Epithelial cell of proximal tubule (primary cell): ENCODE measurements around the gene PSMA5. TPM values are rescaled to one million over a fixed set of nuclear protein-coding genes. Genes with fewer than 3 reads are reported as not detected.
A peak's percentile ranks its signal among the peaks of the same experiment; 100 is the strongest.

ENCODE experiments used
- DNase-seq: peaks from one replicate; pipeline ENCODE4 v3.0.0-alpha.2; 2011; ENCODE audit warnings: low read depth
- H3K4me3 ChIP-seq: 2 replicates; pipeline ENCODE4 v1.5.1; 2011; ENCODE audit warnings: low read depth, mild to moderate bottlenecking, low read length
- total RNA-seq: library from RNA; depleted of rRNA; stranded (reverse); fragments of >200 nt; gene quantifications from 2 replicates; pipeline ENCODE4 v1.2.3, GENCODE V29; 2015
- TF ChIP-seq, protein P1 (sequence below): conservative IDR thresholded peaks from 2 replicates; pipeline ENCODE4 v1.5.1; 2012; ENCODE audit warnings: low read depth, mild to moderate bottlenecking, low read length

The PSMA5 gene
- total RNA-seq, 1 donor from 2014 or later = 67.5 TPM

DNA sequence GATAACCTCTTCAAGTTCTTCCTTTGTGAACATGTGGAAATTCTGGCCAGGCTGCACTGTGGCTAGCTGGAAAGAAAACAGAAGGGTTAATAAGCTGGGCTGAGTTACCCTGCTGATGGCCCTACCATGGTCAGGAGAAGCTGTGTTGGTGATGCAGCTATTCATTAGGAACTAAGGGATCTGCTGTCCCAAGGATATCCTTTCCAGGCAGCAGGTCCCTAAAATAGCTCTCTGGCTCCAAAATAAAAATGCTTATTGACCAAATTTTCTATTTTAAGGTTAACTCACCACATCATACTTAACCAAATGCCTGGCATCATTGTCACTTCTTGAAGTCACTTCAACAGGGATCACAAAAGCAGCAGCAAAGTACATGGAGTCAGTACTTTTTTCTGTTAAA is 24.2 kb downstream of the PSMA5 start:
- no peak for DNase-seq
- H3K4me3 ChIP-seq = no peak overlapping the region
- TF ChIP-seq, protein P1, sequence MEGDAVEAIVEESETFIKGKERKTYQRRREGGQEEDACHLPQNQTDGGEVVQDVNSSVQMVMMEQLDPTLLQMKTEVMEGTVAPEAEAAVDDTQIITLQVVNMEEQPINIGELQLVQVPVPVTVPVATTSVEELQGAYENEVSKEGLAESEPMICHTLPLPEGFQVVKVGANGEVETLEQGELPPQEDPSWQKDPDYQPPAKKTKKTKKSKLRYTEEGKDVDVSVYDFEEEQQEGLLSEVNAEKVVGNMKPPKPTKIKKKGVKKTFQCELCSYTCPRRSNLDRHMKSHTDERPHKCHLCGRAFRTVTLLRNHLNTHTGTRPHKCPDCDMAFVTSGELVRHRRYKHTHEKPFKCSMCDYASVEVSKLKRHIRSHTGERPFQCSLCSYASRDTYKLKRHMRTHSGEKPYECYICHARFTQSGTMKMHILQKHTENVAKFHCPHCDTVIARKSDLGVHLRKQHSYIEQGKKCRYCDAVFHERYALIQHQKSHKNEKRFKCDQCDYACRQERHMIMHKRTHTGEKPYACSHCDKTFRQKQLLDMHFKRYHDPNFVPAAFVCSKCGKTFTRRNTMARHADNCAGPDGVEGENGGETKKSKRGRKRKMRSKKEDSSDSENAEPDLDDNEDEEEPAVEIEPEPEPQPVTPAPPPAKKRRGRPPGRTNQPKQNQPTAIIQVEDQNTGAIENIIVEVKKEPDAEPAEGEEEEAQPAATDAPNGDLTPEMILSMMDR = no peak

DNA sequence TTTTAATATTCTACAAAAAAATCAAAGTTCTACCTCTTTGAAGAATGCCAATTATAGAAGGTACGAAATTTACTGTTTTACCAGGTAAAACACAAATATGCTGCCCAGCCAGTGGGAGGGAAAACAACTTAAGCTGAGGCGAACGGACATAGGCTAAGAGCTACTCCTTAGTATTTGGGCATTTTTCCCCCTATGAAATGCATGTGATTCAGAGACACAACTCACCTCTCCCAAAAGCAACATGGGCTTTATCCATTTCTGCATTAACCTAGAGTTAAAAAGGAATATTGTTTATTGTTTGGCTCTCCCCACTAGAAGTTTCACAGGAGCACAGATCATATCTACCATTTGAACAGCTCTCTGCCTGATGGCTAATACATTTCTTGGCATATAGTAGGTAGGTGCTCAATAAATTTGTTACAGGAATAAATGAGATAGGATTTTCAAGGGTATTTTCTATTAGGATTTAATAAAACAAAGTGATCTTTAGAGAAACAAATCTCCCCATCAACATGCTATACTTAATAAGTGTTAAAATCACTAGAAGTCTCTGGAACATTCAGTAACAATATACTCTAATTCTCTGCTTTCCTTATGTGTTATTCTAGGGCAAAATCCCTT is 26.1 kb downstream of the PSMA5 start:
- no peak overlapping the region for H3K4me3 ChIP-seq
- DNase-seq = no peak
- TF ChIP-seq, protein P1 = no peak

DNA sequence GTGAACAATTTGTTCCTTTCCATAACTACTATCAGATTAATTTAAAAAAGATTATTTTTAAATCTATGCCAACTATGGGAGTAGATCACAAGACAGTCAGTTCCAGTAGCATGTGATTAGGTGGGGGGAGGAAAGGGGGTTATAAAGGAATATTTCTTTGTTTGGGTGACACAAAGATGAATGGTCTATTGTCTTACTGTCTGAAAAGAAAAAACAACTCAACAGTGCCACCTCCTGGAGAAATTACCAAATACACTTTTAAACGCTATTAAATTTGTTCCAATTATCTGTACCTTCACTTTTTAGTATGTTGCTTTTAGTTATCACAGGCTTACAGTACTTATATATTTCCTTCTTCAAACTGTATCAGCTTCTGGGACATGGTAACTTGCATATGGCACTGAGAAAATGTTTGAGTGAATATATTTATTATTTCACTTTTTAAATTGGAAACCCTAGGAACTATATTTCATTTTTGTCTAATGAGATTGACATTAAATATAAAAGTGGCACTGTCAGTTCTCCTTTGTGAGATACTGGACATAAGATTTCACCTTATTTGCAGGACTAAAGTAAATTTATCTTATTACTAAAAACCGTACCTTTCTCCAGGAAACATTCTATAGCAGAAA is 26.8 kb downstream of the PSMA5 start:
- no peak for DNase-seq
- TF ChIP-seq, protein P1 = peak; percentile 58
- H3K4me3 ChIP-seq = no peak overlapping the region

DNA sequence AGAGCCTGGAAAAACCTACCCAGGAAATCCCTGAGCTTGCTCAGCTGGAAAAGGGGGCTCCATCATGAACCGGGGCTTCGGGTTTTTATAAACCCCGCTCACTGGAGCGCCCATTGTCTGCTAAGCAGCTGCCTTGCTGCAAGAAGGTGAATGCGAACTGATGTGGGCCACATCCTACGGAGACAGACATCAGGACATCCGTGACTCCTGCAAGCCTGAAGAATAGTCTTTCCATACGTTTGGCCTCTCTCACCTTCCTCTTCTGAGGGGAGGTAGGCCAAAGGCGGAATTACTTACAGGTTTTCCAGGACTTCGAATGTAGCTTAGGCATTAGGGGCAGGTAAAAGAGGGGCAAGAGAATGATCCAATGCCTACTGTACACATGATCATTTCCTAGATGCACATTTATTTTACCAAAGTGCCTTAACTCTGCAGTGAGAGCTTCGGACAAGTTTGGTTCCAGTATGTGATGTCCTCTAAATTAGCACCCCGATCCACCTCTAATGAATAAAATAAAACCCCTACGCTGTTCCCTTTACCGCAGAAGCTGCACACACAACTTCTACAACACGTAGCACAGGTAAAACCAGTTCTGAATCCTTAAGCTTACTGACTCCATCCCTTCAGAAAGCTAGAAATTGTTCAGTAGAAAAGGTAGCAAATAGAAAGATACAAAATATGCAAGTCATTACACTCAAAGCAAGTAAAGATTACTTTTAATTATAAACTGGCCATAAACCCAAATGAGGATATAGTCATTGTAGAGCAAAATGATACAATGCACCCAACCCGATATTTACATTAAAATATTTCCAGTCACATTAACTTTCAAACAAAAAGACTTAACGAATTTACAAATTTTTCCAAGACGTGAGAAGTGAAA is 27.7 kb downstream of the PSMA5 start:
- TF ChIP-seq, protein P1 = no peak
- peak overlapping the region; percentile 64 for H3K4me3 ChIP-seq
- DNase-seq = no peak

DNA sequence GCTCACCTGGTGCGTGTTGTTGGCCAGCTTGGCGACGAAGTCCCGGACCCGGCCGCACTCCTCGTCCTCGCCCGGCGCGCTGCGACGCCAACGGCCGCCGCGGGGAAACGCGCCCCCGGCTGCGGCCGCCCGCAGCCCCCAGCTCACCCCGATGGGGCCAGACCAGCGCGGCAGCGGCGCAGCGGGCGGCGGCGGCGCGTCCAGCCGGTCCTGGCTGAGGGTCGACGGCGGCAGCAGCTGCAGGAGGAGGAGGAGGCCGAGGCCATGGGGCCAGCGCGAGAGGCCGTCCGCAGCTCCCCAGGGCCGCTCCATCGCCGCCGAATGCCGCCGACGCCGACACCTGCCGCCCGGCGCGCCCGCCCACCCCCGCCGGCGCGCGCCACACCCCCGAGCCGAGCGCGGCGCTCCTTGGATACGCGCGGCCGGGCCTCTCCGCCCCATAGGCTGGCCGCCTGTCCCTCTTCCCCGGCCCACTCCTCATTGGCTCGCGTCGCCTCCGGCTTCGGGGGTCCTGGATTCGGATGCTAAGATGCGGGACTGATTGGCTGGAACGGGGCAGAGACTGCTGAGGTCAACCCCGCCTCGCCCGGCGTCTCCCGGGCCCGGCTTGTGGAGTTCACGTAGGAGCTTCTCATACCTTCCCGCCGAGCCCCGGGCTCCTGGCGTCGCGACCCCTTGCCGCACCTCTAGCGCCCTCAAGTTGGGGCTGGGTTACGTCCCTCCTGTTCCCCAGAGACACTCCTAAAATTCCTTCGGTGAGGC is 28.5 kb downstream of the PSMA5 start, which contains the start of gene SORT1:
TSS of gene SORT1 (minus strand) at position 338 of the 762 bp plus-strand sequence. CDS start at position 312, 26 bp downstream.
- peak within 1 kb of the TSS; percentile 64 for H3K4me3 ChIP-seq
- no peak for DNase-seq
- TF ChIP-seq, protein P1 = peak; percentile 5

DNA sequence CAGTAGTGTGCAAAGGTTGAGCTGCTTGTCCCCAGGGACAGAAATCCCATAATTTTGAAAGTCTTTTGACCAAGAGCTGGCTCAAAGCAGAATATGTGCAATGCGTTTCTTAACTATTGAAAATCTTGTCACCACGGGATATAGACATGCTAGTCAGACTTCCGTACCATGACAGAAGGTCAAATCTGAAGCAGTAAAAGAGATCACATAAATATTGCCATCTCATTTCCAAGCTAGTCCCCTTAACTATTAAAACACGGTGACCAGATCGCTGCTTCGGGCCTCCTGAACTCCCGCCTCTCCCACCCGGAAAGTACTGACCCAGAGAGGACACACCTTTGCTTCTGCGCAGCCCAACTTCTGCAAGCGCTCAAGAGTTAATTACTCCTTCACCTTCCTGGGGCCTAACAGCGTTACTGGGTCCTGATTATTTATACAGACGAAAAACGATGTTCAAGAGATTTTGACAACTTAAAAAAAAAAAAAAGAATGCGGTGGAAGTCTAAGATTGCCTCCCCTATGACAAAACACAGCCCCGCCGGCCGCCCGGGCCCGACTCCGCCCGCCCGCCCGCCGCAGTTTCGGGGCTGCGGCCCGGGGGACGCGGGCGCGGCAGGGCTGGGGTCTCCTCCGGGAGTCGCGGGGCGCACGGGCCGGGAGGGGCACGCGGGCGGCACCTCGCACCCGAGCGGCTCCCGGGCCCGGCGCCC is 29.2 kb downstream of the PSMA5 start:
- H3K4me3 ChIP-seq = peak overlapping the region; percentile 64
- TF ChIP-seq, protein P1 = no peak
- DNase-seq = no peak
